ENCODE results near the gene ACSM2A.
"Not testable (repeated sequence)": the region's sequence is repeated elsewhere in the genome, so short reads cannot be mapped to it uniquely, and the experiment has no call there.

The ACSM2A gene

GRCh38 chr16:20441191-20441590, 10.1 kb upstream of the ACSM2A start:
- TF ChIP-seq, protein P1, sequence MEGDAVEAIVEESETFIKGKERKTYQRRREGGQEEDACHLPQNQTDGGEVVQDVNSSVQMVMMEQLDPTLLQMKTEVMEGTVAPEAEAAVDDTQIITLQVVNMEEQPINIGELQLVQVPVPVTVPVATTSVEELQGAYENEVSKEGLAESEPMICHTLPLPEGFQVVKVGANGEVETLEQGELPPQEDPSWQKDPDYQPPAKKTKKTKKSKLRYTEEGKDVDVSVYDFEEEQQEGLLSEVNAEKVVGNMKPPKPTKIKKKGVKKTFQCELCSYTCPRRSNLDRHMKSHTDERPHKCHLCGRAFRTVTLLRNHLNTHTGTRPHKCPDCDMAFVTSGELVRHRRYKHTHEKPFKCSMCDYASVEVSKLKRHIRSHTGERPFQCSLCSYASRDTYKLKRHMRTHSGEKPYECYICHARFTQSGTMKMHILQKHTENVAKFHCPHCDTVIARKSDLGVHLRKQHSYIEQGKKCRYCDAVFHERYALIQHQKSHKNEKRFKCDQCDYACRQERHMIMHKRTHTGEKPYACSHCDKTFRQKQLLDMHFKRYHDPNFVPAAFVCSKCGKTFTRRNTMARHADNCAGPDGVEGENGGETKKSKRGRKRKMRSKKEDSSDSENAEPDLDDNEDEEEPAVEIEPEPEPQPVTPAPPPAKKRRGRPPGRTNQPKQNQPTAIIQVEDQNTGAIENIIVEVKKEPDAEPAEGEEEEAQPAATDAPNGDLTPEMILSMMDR (IDR thresholded peaks at IDR 0.05; ENCODE audit: low read depth, low read length) = no peak
- H3K4me1 ChIP-seq = no peaks in the 10 kb centered on the region
- H3K27me3 ChIP-seq = no peaks in the 10 kb centered on the region
- H3K36me3 ChIP-seq = no peaks in the 10 kb centered on the region
- no peak for DNase-seq
- H3K4me3 ChIP-seq (ENCODE audit: low read depth, low read length) = no peak overlapping the region
- H3K9me3 ChIP-seq = no peaks in the 10 kb centered on the region

- not testable (repeated sequence) for H3K4me3 ChIP-seq (ENCODE audit: low read depth, low read length); DNase-seq; H3K27me3 ChIP-seq; H3K9me3 ChIP-seq; H3K36me3 ChIP-seq; H3K4me1 ChIP-seq
Observed at GRCh38 chr16:20441859-20442258, 9.5 kb upstream of the ACSM2A start.

DNA sequence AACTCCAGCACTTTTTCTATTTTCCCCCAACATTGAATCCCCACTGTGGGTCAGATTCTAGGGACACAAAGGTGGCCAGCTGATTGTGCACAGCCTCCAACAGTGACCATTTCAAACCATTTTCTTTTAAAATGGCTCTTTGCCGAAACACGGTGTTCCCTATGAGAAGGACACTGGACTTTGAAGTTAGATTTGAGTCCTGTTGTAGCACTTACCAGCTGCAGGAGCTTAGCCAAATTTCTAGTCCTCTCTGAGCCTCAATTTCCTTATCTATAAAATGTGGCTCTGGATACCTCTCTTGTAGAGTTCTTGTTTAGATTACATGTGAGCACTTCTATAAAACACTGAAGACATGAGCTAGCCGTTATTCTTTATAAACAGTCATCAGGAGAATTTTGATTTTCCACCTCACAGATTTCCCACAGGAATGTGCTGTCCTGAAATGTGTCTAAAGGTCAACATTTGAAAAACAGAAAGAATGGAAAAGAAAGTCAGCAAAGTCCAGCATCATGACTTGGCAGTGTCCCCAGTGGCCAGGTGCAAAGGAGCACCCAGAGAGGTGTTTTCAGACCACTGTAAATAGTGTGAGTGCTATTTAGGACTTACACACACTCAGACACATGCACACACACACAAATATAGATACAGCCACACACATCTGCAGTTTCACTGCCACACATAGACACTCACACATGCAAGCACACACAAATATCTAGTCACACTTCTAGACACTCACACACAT, 4.5 kb upstream of the ACSM2A start:
- not testable (repeated sequence) for H3K4me1 ChIP-seq; H3K36me3 ChIP-seq; H3K27me3 ChIP-seq; DNase-seq; H3K9me3 ChIP-seq; H3K4me3 ChIP-seq (ENCODE audit: low read depth, low read length)

DNA sequence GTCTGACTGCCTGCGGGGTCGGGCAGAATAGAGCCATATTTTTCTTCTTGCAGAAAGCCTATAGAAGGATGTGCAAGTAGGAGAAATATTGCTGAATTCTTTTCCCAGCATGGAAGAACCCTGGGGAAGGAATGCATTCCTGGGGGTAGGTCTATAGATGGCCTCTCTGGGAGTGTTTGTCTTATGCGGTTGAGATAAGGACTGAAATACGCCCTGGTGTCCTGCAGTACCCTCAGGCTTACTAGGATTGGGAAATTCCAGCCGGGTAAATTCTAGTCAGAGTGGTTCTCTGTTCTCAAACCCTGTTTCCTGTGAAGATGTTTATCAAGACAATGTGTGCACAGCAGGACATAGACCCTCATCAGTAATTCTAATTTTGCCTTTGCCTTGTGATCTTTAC, 2.3 kb downstream of the ACSM2A start:
- H3K4me3 ChIP-seq (ENCODE audit: low read depth, low read length); DNase-seq; H3K27me3 ChIP-seq; H3K9me3 ChIP-seq; H3K36me3 ChIP-seq; H3K4me1 ChIP-seq: not testable (repeated sequence)

GRCh38 chr16:20459227-20459626, 7.9 kb downstream of the ACSM2A start:
- H3K27me3 ChIP-seq; H3K4me1 ChIP-seq; H3K9me3 ChIP-seq; H3K4me3 ChIP-seq (ENCODE audit: low read depth, low read length); DNase-seq; H3K36me3 ChIP-seq: not testable (repeated sequence)

DNA sequence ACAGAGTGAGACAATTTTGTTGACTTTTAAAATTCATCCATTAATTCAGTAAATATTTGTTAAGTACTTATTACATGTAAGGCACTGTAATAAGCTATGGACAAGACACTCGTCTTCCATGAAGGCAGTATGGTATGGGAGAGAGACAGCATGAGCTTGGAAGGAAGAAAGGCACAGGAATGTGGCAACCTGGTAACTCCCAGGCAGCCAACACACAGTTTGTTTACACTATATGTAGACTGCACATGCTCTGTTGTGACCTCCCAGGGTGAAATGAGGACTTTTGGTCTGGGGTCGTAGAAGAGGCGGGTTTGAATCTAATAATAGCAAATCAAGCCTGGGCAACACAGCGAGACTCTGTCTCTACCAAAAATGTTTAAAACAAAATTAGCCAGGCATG, 9.0 kb downstream of the ACSM2A start:
- H3K36me3 ChIP-seq; H3K27me3 ChIP-seq; H3K4me1 ChIP-seq; H3K4me3 ChIP-seq (ENCODE audit: low read depth, low read length); H3K9me3 ChIP-seq; DNase-seq: not testable (repeated sequence)

GRCh38 chr16:20468954-20469353, 17.6 kb downstream of the ACSM2A start:
- H3K9me3 ChIP-seq; H3K27me3 ChIP-seq; H3K4me3 ChIP-seq (ENCODE audit: low read depth, low read length); H3K4me1 ChIP-seq; DNase-seq; H3K36me3 ChIP-seq: not testable (repeated sequence)

DNA sequence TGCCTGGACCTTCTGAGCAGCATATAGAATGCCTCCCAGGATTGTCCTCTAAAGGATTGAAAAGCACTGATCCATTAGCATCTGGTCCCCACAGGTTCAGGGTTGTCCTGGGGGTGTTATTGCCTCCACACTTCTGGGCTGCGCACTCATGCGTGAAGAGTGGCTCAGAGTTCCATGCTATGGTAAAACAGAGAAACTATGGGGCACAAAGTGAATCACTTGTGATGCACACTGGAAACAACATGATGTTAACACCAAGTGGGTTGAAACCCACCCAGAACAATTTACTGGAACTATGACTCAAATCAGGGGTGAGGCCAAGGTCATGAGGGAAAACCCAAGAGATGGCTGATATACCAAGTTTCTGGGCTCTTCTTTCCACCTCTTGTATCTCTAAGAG, 18.6 kb downstream of the ACSM2A start:
- not testable (repeated sequence) for H3K4me1 ChIP-seq; DNase-seq; H3K4me3 ChIP-seq (ENCODE audit: low read depth, low read length); H3K27me3 ChIP-seq; H3K9me3 ChIP-seq; H3K36me3 ChIP-seq

DNA sequence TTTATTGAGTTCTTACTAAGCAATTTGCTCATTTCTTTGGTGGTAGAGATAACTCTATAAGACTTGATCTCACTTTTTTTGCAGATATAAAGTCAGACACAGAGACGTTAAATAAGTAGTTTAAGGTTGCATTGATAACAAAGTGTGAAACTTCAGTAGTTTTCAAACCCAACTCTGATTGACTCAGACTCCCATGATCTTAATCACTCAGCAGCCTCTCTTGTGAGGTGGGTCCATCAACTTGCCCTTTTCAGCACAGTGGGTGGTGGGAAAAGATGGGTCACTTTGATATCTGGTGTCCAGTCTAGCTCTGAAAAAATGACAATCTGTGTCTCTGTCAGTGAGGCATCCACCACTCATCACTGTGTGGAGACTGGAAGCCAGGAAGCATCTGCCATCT, 19.4 kb downstream of the ACSM2A start:
- DNase-seq; H3K4me1 ChIP-seq; H3K36me3 ChIP-seq; H3K9me3 ChIP-seq; H3K4me3 ChIP-seq (ENCODE audit: low read depth, low read length); H3K27me3 ChIP-seq: not testable (repeated sequence)

GRCh38 chr16:20477188-20477744, 25.9 kb downstream of the ACSM2A start:
- H3K9me3 ChIP-seq; H3K27me3 ChIP-seq; H3K4me1 ChIP-seq; DNase-seq; H3K4me3 ChIP-seq (ENCODE audit: low read depth, low read length); H3K36me3 ChIP-seq: not testable (repeated sequence)

DNA sequence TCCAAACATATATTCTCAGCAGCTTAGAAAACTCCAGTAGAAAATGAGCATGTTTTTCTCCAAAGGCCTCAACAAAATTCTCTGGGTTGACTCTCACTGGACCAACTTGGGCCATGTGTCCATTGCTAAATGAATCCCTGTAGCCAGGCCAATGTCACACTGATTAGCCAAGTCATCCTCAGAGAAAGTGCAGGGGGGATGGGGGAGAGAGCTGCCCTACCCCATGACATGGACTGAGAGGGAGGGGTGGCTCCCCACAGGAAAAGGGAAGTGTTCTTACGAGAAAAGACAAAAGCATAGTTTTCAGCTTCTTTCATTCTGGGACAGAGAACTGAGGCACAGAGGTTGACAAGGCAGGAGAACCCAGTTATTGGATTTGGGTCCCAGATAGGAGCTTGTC, 32.7 kb downstream of the ACSM2A start:
- H3K36me3 ChIP-seq; H3K9me3 ChIP-seq; H3K4me1 ChIP-seq; H3K27me3 ChIP-seq; DNase-seq; H3K4me3 ChIP-seq (ENCODE audit: low read depth, low read length): not testable (repeated sequence)

Measured in BE2C (cell line).